GM06990 (cell line): ENCODE data around the gene CYYR1.

Experiments used
- DNase-seq: peaks from one replicate; pipeline ENCODE4 v3.0.0-alpha.2; 2011; ENCODE audit not compliant: insufficient read length; ENCODE audit errors: extremely low read depth
- H3K27me3 ChIP-seq: replicated peaks from 2 replicates; pipeline ENCODE4 v1.6.0; 2011; ENCODE audit warnings: low read length; ENCODE audit not compliant: control insufficient read depth, insufficient read depth
- H3K36me3 ChIP-seq: 2 replicates; pipeline ENCODE4 v1.5.1; 2011; ENCODE audit warnings: low read length; ENCODE audit not compliant: control insufficient read depth, insufficient read depth
- H3K4me3 ChIP-seq: replicated peaks from 2 replicates; pipeline ENCODE4 v1.5.1; 2011; ENCODE audit warnings: low read depth, mild to moderate bottlenecking, control low read depth, low read length
- TF ChIP-seq, protein P1 (sequence below): IDR thresholded peaks from 2 replicates; pipeline ENCODE4 v1.5.1; 2011; ENCODE audit warnings: low read length, control low read depth, mild to moderate bottlenecking, inconsistent platforms; ENCODE audit not compliant: insufficient read depth, poor library complexity, severe bottlenecking

CYYR1 gene

DNA sequence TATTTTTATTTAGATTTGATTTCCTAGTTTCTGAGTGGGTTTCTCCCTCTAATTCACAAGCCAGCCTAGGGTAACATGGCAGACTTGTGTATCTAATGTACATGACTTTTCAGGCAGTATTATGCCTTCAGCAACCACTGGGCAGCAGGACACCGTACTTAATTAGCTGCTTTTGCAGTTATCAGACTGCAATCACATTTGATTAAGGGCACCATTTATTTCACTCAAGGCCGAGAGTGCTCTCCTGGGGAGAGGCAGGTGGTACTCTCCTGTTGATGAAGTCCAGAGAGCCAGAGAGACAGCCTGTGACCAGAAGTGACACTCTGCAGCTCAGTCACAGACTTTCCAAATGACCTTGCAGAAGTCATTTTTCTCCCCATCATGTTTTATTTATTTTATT is 18.7 kb downstream of the CYYR1 start:
- no peaks in the 10 kb centered on the region for H3K27me3 ChIP-seq
- H3K4me3 ChIP-seq: no peak overlapping the region
- TF ChIP-seq, protein P1, sequence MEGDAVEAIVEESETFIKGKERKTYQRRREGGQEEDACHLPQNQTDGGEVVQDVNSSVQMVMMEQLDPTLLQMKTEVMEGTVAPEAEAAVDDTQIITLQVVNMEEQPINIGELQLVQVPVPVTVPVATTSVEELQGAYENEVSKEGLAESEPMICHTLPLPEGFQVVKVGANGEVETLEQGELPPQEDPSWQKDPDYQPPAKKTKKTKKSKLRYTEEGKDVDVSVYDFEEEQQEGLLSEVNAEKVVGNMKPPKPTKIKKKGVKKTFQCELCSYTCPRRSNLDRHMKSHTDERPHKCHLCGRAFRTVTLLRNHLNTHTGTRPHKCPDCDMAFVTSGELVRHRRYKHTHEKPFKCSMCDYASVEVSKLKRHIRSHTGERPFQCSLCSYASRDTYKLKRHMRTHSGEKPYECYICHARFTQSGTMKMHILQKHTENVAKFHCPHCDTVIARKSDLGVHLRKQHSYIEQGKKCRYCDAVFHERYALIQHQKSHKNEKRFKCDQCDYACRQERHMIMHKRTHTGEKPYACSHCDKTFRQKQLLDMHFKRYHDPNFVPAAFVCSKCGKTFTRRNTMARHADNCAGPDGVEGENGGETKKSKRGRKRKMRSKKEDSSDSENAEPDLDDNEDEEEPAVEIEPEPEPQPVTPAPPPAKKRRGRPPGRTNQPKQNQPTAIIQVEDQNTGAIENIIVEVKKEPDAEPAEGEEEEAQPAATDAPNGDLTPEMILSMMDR: no peak
- no peaks in the 10 kb centered on the region for H3K36me3 ChIP-seq
- no peak for DNase-seq

DNA sequence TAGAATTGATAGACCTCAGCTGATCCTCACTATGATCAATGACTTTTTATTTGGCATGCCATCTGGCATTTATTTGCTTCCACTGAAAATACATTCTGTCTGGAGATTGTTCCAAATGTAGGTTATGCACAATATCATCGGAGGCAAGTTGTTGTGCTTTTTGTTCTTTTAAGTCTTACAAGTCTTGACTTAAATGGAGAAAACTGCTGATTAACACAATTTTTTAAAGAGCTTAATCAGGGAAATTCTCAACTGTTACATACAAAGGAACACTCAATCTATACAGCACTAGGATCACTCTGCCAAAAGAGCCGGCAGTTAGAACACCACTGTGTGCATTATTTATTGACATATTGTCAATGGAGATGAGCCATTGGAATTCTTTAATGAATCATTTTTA is 19.2 kb downstream of the CYYR1 start:
- H3K27me3 ChIP-seq: no peaks in the 10 kb centered on the region
- TF ChIP-seq, protein P1: no peak
- H3K4me3 ChIP-seq: no peak overlapping the region
- H3K36me3 ChIP-seq: no peaks in the 10 kb centered on the region
- no peak for DNase-seq

DNA sequence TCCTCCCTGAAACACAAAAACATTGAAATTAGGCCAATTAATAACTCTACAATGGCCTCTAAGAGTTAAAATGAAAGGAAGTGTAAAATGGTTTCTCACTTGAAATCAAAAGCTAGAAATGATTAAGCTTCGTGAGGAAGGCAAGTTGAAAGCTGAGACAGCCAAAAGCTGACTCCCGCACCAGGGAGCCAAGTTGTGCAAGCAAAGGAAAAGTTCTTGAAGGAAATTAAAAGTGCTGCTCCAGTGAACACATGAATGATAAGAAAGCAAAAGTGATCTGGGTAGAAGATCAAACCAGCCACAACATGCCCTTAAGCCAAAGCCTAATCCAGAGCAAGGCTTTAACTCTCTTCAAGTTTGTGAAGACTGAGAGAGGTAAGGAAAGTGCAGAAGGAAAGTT is 22.8 kb downstream of the CYYR1 start:
- DNase-seq: no peak
- Histone ChIP-seq H3K36me3 (no peaks in the 10 kb centered on the region), H3K27me3 (no peaks in the 10 kb centered on the region), H3K4me3 (no peak overlapping the region)
- TF ChIP-seq, protein P1: no peak

- no peak for DNase-seq
- Histone ChIP-seq H3K27me3 (no peaks in the 10 kb centered on the region), H3K4me3 (no peak overlapping the region), H3K36me3 (no peaks in the 10 kb centered on the region)
- TF ChIP-seq, protein P1: no peak
These were observed 26.5 kb downstream of the CYYR1 start for GRCh38 chr21:26546446-26547097.

GRCh38 chr21:26544201-26544775 is 28.8 kb downstream of the CYYR1 start:
- Histone ChIP-seq H3K27me3 (no peaks in the 10 kb centered on the region), H3K4me3 (no peak overlapping the region), H3K36me3 (no peaks in the 10 kb centered on the region)
- no peak for DNase-seq
- TF ChIP-seq, protein P1: no peak
